Loucy (cell line): ENCODE results near the gene GALNT10.

Experiments
- H2AFZ ChIP-seq: fragments of 200-600 bp; sonication (generic); 2 replicates; pipeline ENCODE4 v1.6.0; 2016; ENCODE audit warnings: antibody characterized with exemption, mild to moderate bottlenecking, low read length, moderate library complexity
- H3F3A ChIP-seq: fragments of 200-600 bp; 2 replicates; pipeline ENCODE4 v1.6.0; 2016; ENCODE audit warnings: antibody characterized with exemption, low read depth, mild to moderate bottlenecking
- H3K27me3 ChIP-seq: fragments of 200-600 bp; sonication (generic); 2 replicates; pipeline ENCODE4 v1.6.1; 2014; ENCODE audit warnings: low read length, mild to moderate bottlenecking; ENCODE audit not compliant: insufficient read depth, poor library complexity, severe bottlenecking
- H3K36me3 ChIP-seq: fragments of 200-600 bp; sonication (generic); 2 replicates; pipeline ENCODE4 v1.6.1; 2016; ENCODE audit warnings: low read length; ENCODE audit not compliant: insufficient read depth
- H3K4me1 ChIP-seq: fragments of 200-600 bp; sonication (generic); 2 replicates; pipeline ENCODE4 v1.5.1; 2014; ENCODE audit warnings: low read length, mild to moderate bottlenecking; ENCODE audit not compliant: insufficient read depth, poor library complexity, severe bottlenecking
- H3K4me2 ChIP-seq: fragments of 200-600 bp; sonication (generic); 2 replicates; pipeline ENCODE4 v1.6.0; 2014; ENCODE audit warnings: antibody characterized with exemption, low read length, low read depth, mild to moderate bottlenecking; ENCODE audit not compliant: poor library complexity, severe bottlenecking
- H3K4me3 ChIP-seq: fragments of 200-600 bp; sonication (generic); 2 replicates; pipeline ENCODE4 v1.5.1; 2014; ENCODE audit warnings: low read length, mild to moderate bottlenecking, mixed read lengths; ENCODE audit not compliant: poor library complexity, severe bottlenecking
- H3K79me2 ChIP-seq: fragments of 200-600 bp; sonication (generic); 2 replicates; pipeline ENCODE4 v1.6.1; 2014; ENCODE audit warnings: low read length; ENCODE audit not compliant: insufficient read depth
- H3K9ac ChIP-seq: fragments of 200-600 bp; sonication (generic); 2 replicates; pipeline ENCODE4 v1.6.0; 2014; ENCODE audit warnings: mild to moderate bottlenecking, low read depth, low read length, moderate library complexity; ENCODE audit not compliant: poor library complexity, severe bottlenecking
- H3K9me2 ChIP-seq: fragments of 200-600 bp; sonication (generic); replicated peaks from 2 replicates; pipeline ENCODE4 v1.6.1; 2016; ENCODE audit warnings: low read depth, low read length, mixed read lengths
- H3K9me3 ChIP-seq: fragments of 200-600 bp; sonication (generic); 2 replicates; pipeline ENCODE4 v1.6.1; 2014; ENCODE audit warnings: mild to moderate bottlenecking, antibody characterized with exemption, low read length, low read depth; ENCODE audit not compliant: insufficient read depth
- H4K20me1 ChIP-seq: fragments of 200-600 bp; sonication (generic); 2 replicates; pipeline ENCODE4 v1.6.0; 2014; ENCODE audit warnings: antibody characterized with exemption, low read length, mild to moderate bottlenecking; ENCODE audit not compliant: insufficient read depth, poor library complexity, severe bottlenecking
- EZH2phosphoT487 ChIP-seq: fragments of 200-600 bp; IDR thresholded peaks from 2 replicates; pipeline ENCODE4 v1.6.1; 2018; ENCODE audit warnings: antibody characterized with exemption, mild to moderate bottlenecking, moderate library complexity, borderline replicate concordance
- TF ChIP-seq, protein P1 (sequence below): fragments of 200-600 bp; sonication (generic); conservative IDR thresholded peaks from 2 replicates; pipeline ENCODE4 v1.5.1; 2014; ENCODE audit warnings: mild to moderate bottlenecking, antibody characterized with exemption, low read length

The GALNT10 gene

GRCh38 chr5:154369682-154370081, 179.1 kb downstream of the GALNT10 start:
- no peak overlapping the region for H3K4me2 ChIP-seq

GRCh38 chr5:154370119-154370518, 179.6 kb downstream of the GALNT10 start:
- H3K4me1 ChIP-seq = no peaks in the 10 kb centered on the region
- no peaks in the 10 kb centered on the region for H3K36me3 ChIP-seq

More at GRCh38 chr5:154369682-154370081, 179.1 kb downstream of the GALNT10 start:
- H4K20me1 ChIP-seq = no peaks in the 10 kb centered on the region
- H3K9me2 ChIP-seq = no peaks in the 10 kb centered on the region
- no peak overlapping the region for H3K4me3 ChIP-seq
- no peaks in the 10 kb centered on the region for H3K36me3 ChIP-seq
- TF ChIP-seq EZH2phosphoT487 = no peak
- TF ChIP-seq, protein P1, sequence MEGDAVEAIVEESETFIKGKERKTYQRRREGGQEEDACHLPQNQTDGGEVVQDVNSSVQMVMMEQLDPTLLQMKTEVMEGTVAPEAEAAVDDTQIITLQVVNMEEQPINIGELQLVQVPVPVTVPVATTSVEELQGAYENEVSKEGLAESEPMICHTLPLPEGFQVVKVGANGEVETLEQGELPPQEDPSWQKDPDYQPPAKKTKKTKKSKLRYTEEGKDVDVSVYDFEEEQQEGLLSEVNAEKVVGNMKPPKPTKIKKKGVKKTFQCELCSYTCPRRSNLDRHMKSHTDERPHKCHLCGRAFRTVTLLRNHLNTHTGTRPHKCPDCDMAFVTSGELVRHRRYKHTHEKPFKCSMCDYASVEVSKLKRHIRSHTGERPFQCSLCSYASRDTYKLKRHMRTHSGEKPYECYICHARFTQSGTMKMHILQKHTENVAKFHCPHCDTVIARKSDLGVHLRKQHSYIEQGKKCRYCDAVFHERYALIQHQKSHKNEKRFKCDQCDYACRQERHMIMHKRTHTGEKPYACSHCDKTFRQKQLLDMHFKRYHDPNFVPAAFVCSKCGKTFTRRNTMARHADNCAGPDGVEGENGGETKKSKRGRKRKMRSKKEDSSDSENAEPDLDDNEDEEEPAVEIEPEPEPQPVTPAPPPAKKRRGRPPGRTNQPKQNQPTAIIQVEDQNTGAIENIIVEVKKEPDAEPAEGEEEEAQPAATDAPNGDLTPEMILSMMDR = no peak
- H3K4me1 ChIP-seq = no peaks in the 10 kb centered on the region
- no peaks in the 10 kb centered on the region for H3F3A ChIP-seq
- H3K79me2 ChIP-seq = no peaks in the 10 kb centered on the region
- no peak overlapping the region for H2AFZ ChIP-seq
- H3K27me3 ChIP-seq = no peaks in the 10 kb centered on the region
- no peaks in the 10 kb centered on the region for H3K9me3 ChIP-seq
- no peak overlapping the region for H3K9ac ChIP-seq

GRCh38 chr5:154370813-154371212, 180.3 kb downstream of the GALNT10 start:
- H3K4me2 ChIP-seq = no peak overlapping the region
- H3K9me3 ChIP-seq = no peaks in the 10 kb centered on the region
- no peaks in the 10 kb centered on the region for H3K79me2 ChIP-seq
- no peaks in the 10 kb centered on the region for H3K9me2 ChIP-seq
- no peaks in the 10 kb centered on the region for H3K27me3 ChIP-seq
- no peak overlapping the region for H3K9ac ChIP-seq
- H2AFZ ChIP-seq = no peak overlapping the region
- H3K4me1 ChIP-seq = no peaks in the 10 kb centered on the region
- no peak overlapping the region for H3K4me3 ChIP-seq
- H3K36me3 ChIP-seq = no peaks in the 10 kb centered on the region
- H4K20me1 ChIP-seq = no peaks in the 10 kb centered on the region
- no peaks in the 10 kb centered on the region for H3F3A ChIP-seq
- no peak for TF ChIP-seq EZH2phosphoT487
- TF ChIP-seq, protein P1 = no peak

More at GRCh38 chr5:154370119-154370518, 179.6 kb downstream of the GALNT10 start:
- TF ChIP-seq, protein P1 = no peak
- TF ChIP-seq EZH2phosphoT487 = no peak
- Histone ChIP-seq H3K9me3 (no peaks in the 10 kb centered on the region), H3F3A (no peaks in the 10 kb centered on the region), H3K4me3 (no peak overlapping the region), H3K9me2 (no peaks in the 10 kb centered on the region), H4K20me1 (no peaks in the 10 kb centered on the region), H3K27me3 (no peaks in the 10 kb centered on the region), H3K9ac (no peak overlapping the region), H3K79me2 (no peaks in the 10 kb centered on the region), H2AFZ (no peak overlapping the region), H3K4me2 (no peak overlapping the region)
